ENCODE data around the gene HAPLN3.

The HAPLN3 gene

GRCh38 chr15:88904257-88904623, 8.9 kb upstream of the HAPLN3 start:
- Histone ChIP-seq H3K9me3 (ENCODE audit: control insufficient read depth, insufficient read depth, low read depth, low read length) (no peaks in the 10 kb centered on the region), H3K36me3 (ENCODE audit: control insufficient read depth in 2 of 2, insufficient read depth in 1 of 2, low read length in 2 of 2) (peaks cover 11 to 95% of the 10 kb centered on the region in 2 experiments; a peak in 2 of 3 replicates), H3K27ac (ENCODE audit: extremely low read depth, low read depth, low read length) (no peak overlapping the region), H3K4me1 (ENCODE audit: control insufficient read depth, insufficient read depth, low read length) (peaks cover 4% of the 10 kb centered on the region), H3K4me3 (ENCODE audit: low read depth, low read length) (no peak overlapping the region)
- no peak for TF ChIP-seq ZNF133 (tag by site-specific recombination; IDR thresholded peaks at IDR 0.05)
- TF ChIP-seq ZNF747 (tag by site-specific recombination; IDR thresholded peaks at IDR 0.05) = no peak
- TF ChIP-seq ZNF18 (tag by site-specific recombination; IDR thresholded peaks at IDR 0.05) = no peak
- no peak for TF ChIP-seq ZBTB7A (tag by site-specific recombination; IDR thresholded peaks at IDR 0.05; ENCODE audit: low read depth)
- no peak for TF ChIP-seq ZNF621 (tag by site-specific recombination; IDR thresholded peaks at IDR 0.05)
- no peak for TF ChIP-seq MZF1 (tag by site-specific recombination; IDR thresholded peaks at IDR 0.05; ENCODE audit: borderline replicate concordance)
- no peak for TF ChIP-seq ZNF660 (tag by site-specific recombination; IDR thresholded peaks at IDR 0.05)
- no peak for TF ChIP-seq PRDM10 (tag by site-specific recombination; IDR thresholded peaks at IDR 0.05)
- no peak for TF ChIP-seq ZFP69B (tag by site-specific recombination; IDR thresholded peaks at IDR 0.05)
- TF ChIP-seq ZNF37A (tag by site-specific recombination; IDR thresholded peaks at IDR 0.05) = no peak
- no peak for TF ChIP-seq ZEB2 (tag by site-specific recombination; IDR thresholded peaks at IDR 0.05)
- TF ChIP-seq INSM2 (tag by site-specific recombination; IDR thresholded peaks at IDR 0.05) = no peak
- TF ChIP-seq BCL11B (tag by site-specific recombination; IDR thresholded peaks at IDR 0.05; ENCODE audit: low read depth) = no peak
- no peak for TF ChIP-seq ZIC2 (tag by site-specific recombination; IDR thresholded peaks at IDR 0.05)
- ChIA-PET CTCF (interaction anchor here (0.6 to 5.1 kb wide), 53 partner anchors 7 to 1296 kb away, joined by 3 to 65 read pairs (median 5); no protein-coding TSS in a partner anchor), POLR2A (interaction anchor here (0.5 to 1.2 kb wide), 3 partner anchors 9 to 264 kb away, joined by 4 to 5 read pairs (median 4); partner anchors contain the start of gene MFGE8)

GRCh38 chr15:88902846-88903245, 7.5 kb upstream of the HAPLN3 start:
- no peak overlapping the region for H3K27ac ChIP-seq (ENCODE audit: extremely low read depth, low read depth, low read length)
- H3K9me3 ChIP-seq (ENCODE audit: control insufficient read depth, insufficient read depth, low read depth, low read length) = no peaks in the 10 kb centered on the region
- TF ChIP-seq ZNF174 (tag by site-specific recombination; IDR thresholded peaks at IDR 0.05) = no peak
- TF ChIP-seq ZEB2 (tag by site-specific recombination; IDR thresholded peaks at IDR 0.05) = no peak
- TF ChIP-seq OVOL3 (tag by site-specific recombination; IDR thresholded peaks at IDR 0.05) = no peak
- TF ChIP-seq ZNF596 (tag by site-specific recombination; IDR thresholded peaks at IDR 0.05) = no peak
- no peak for TF ChIP-seq GLI4 (tag by site-specific recombination; IDR thresholded peaks at IDR 0.05)
- H3K4me3 ChIP-seq (ENCODE audit: low read depth, low read length) = no peak overlapping the region
- ChIA-PET CTCF (interaction anchor here (0.5 to 5.1 kb wide), 18 partner anchors 9 to 1456 kb away, joined by 3 to 65 read pairs (median 4); no protein-coding TSS in a partner anchor), POLR2A (interaction anchor here (1.0 to 2.0 kb wide), 2 partner anchors 9 to 11 kb away, joined by 3 to 7 read pairs; partner anchors contain the start of gene MFGE8)
- H3K4me1 ChIP-seq (ENCODE audit: control insufficient read depth, insufficient read depth, low read length) = peaks cover 5% of the 10 kb centered on the region
- peaks cover 11 to 82% of the 10 kb centered on the region in 2 experiments; a peak in 2 of 3 replicates for H3K36me3 ChIP-seq (ENCODE audit: control insufficient read depth in 2 of 2, insufficient read depth in 1 of 2, low read length in 2 of 2)
